ENCODE results near the gene CYB5D1.
"Not testable (repeated sequence)": the region's sequence is repeated elsewhere in the genome, so short reads cannot be mapped to it uniquely, and the experiment has no call there.

The CYB5D1 gene, protein sequence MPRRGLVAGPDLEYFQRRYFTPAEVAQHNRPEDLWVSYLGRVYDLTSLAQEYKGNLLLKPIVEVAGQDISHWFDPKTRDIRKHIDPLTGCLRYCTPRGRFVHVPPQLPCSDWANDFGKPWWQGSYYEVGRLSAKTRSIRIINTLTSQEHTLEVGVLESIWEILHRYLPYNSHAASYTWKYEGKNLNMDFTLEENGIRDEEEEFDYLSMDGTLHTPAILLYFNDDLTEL

DNA sequence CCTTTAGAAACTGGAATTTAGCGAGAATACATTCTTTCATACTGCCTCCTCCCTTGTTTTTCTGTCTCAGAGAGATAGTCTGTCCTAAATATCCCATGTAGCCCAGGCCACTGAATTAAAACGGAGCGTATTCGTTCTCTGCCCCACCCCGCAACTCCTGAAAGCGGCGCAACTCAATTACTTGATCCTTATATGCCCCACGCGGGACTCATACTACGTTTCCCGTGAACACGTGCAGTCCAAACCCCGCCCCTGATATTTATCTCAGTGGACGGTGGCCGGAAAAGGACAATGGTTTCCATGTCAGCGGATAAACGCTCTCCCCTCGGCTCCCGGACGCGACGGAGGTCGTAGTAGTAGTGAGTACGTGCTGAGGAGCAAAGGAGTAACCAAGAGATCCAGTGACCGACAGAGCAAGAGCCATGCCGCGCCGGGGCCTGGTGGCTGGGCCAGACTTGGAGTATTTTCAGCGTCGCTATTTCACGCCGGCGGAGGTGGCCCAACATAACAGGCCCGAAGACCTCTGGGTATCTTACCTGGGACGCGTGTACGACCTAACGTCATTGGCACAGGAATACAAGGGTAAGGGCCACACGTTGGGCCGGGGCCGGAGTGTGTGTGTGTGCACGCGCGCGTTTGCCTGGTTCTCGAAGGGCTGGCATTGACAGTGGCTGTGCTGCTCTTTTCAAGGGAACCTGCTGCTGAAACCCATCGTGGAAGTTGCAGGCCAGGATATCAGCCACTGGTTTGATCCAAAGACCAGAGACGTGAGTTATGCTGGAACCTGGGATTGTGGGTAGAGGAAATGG is at the start of gene CYB5D1:
TSS of gene CYB5D1 (plus strand) at position 291 of the 809 bp plus-strand sequence. CDS start at position 423, 132 bp downstream.
- peak; percentile 89 to 90 for DNase-seq

DNA sequence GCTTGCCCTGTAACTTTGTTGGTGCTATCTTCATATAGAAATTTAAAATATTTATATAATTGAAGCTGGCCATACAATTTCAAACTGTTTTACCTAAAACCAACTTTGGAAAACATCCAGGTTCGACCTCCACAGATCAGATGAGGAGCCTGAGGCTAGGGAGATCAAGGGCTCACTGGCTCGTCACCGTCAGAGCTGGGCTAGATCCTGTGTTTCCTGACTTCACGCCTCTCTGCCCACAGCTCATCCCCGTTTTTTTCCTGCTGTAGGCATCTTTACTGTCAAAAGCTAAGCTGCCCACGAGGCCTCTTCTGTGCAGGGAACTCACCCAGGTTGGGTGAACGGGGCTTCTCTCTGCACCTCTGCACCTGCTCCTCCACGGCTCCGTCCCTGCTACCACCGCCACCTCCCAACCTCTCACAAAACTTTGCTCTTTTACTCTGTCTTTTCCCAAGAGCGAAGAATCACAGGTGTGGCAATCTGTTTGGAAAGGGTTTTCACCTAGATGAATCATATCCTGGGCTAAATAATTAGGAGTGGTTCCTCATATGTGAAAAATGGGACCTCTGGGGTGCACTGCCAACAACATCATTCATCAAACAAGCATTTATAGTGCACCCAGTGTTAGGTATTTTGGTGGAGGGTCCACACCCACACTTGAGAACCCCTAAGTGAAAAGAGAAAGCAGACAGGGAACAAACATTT is 48.6 kb upstream of the CYB5D1 start:
- DNase-seq: no peak

DNA sequence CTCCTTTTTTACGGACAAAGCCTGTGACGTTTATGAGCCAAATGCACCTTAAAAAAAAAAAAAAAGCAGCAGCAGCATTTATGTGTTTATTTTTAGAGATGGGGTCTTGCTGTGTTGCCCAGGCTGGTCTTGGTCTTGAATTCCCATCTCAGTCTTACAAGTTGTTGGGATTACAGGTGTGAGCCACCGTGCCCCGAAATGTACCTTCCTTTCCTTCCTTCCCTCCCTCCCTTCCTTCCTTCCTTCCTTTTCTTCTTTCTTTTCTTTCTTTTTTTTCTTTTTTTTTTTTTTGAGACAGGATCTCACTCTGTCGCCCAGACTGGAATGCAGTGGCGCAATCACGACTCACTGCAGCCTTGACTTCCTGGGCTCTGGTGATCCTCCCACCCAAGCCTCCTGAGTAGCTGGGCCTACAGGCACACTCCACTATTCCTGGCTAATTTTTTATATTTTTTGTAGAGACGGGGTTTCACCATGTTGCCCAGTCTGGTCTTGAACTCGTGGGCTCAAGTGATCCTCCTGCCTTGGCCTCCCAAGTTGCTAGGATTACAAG is 47.9 kb upstream of the CYB5D1 start:
- not testable (repeated sequence) for DNase-seq

DNA sequence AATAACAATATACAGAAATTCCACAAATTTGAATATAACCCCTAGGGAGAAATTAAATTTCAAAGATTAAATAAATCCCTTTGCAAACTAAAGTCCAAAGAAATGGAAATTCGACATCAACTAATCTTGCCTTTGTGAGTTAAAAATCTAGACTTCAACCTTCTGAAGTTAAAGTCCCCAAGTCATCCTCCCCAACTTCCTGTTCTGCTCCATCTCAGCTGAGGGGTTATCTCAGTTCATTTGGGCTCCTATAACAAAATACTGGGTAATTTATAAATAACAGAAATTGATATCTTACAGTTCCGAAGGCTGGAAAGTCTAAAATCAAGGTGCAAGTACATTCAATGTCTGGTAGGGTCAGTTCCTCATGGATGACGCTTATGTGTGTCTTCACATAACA is 46.6 kb upstream of the CYB5D1 start:
- DNase-seq: no peak

DNA sequence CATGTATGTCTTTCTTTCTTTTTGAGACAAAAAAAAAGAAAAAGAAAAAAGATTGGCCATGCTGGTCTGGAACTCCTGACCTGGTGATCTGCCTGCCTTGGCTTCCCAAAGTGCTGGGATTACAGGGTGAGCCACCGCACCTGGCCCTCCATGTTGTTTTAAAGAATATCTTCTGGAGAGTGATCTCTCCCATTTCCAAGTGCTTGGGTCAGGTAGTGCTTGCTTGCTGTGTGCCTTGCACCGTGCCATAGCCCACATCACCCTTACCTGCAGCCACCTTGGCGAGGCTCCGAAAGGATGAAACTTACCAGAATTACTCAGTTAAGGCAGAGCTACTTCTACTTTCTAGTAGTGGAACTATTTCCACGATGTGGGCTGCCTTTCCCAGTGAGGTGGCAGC is 42.8 kb upstream of the CYB5D1 start:
- DNase-seq: no peak

DNA sequence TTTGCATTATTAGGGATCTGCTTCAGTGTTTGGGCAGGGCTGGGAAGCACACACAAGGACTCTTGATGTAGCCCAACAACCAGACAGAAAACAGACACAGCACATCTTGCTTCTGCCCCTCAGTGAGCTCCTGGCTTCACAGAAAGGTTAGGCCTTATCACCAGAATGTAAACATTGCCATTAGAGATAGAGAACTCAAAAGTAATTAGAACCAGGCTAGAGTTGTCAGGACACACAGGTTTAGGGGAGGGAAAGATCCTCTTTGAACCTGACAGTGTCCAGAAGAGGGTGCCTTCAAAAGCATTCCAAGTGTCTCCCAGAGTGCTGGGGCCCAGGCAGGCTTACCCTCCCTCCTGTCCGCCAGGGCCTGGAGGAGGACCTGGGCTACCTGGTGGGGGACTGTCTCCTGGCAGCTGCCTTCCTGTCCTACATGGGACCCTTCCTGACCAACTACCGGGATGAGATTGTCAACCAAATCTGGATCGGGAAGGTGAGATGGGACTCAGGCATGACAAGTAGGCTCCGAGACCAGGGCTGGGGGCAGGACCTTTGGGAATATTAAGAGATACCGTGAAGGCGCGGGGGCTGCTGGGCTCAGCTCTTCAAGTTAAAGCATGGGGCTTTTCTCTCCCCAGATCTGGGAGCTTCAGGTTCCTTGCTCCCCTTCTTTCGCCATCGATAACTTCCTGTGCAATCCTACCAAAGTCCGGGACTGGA is 40.7 kb upstream of the CYB5D1 start:
- no peak for DNase-seq

DNA sequence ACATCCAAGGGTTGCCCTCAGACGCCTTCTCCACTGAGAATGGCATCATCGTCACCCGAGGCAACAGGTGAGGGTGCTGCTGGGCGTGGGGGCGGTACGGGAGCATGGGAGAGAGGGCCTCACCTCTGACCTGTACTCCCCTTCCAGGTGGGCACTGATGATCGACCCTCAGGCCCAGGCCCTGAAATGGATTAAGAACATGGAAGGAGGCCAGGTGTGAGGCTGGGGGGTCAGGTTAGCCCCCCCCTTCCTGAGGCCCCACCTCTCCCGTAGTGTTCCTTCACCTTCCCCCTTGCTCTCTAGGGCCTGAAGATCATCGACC is 40.2 kb upstream of the CYB5D1 start:
- DNase-seq: no peak

DNA sequence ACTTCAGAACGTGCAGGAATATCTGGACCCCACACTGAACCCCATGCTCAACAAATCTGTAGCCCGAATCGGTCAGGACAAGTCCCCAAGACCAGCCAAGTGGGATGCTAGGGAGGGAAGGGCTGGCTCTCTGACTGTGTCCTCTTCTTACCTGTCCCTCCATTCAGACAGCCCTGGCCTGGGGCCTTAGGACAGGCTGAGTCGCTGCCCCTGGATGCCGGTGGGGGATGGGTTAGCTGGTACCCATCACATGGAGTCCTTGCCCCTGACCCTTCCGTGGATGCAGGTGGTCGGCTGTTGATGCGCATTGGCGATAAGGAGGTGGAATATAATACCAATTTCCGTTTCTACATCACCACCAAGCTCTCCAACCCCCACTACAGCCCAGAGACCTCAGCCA is 39.8 kb upstream of the CYB5D1 start:
- DNase-seq: no peak

DNA sequence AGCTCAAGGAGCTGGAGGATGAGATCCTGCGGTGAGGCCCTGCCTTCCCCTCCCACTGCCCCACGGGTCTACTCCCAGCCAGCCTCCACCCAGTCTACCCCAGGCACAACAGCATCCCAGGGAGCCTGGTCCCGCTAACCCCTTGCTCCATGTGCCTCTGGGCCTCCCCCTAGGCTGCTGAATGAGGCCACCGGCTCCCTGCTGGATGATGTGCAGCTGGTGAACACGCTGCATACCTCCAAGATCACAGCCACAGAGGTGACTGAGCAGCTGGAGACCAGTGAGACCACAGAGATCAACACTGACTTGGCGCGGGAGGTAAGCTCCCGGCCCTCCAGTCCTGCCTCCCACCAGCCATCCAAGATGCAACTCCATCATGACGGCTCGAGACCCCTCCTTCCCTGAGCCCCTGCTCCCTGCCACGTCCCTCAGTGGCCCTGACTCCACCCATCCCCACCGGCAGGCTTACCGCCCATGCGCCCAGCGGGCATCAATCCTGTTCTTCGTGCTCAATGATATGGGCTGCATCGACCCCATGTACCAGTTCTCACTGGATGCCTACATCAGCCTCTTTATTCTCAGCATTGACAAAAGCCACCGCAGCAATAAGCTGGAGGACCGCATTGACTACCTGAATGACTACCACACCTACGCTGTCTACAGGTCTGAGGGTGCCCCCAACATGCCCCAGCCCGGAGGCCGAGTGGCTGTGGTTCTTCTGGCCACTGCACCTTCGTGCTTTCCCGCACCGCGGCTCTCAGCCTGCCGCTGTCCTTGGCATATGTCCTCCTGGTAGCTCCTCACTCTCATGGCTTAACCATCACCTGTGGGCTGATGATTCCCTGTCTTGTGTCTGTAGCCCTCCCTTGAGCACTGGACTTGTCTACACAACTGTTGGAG is 38.8 kb upstream of the CYB5D1 start:
- no peak for DNase-seq

DNA sequence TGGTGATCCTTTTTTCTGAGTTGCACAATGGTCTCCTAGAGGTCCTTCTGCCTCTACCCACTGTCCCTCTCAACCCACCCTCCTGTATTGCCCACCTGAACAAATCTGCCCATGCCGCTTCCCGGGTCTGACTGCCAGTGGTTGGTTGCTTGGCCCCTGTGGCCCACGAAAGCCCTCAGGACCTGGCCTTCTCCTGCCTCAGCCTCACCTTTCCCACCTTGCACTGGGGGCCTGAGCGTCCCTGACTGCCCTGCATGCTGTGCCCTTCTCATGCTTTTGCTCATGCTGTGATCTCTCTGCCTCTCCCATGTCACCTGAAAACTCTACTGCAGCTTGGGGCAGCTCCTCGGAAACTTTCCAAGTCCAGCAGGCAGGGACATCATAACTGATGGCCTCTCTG is 37.6 kb upstream of the CYB5D1 start:
- DNase-seq: no peak

DNA sequence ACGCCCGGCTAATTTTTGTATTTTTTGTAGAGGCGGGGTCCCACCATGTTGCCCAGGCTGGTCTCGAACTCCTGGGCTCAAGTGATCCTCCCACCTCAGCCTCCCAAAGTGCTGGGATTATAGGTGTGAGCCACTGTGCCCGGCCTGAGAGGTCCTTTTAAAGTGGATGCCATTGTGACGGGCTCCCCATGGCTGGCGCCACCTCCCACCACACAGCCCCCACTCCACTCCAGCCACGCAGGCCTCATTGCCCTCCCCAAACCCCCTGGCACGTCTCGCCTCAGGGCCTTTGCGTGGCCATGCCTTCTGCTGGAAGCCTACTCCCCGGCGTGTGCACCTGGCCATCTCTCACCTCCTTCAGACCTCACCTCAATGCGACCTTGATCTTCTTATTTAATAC is 35.7 kb upstream of the CYB5D1 start:
- DNase-seq: no peak

DNA sequence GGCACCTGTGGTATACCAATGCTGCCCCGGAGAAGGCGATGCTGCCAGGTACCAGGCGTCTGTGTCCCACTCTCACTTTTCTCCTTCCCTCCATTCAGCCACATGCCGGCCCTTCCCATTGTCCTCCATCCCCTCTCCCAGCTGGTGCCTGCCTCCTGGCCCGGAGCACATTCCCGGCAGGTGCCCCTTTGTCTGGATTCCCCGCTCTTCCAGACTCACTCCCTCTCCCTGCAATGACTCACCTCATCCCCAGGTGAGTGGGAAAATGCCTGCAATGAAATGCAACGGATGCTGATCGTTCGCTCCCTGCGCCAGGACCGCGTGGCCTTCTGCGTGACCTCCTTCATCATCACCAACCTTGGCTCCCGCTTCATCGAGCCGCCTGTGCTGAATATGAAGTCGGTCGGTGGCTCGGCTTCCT is 34.2 kb upstream of the CYB5D1 start:
- no peak for DNase-seq

DNA sequence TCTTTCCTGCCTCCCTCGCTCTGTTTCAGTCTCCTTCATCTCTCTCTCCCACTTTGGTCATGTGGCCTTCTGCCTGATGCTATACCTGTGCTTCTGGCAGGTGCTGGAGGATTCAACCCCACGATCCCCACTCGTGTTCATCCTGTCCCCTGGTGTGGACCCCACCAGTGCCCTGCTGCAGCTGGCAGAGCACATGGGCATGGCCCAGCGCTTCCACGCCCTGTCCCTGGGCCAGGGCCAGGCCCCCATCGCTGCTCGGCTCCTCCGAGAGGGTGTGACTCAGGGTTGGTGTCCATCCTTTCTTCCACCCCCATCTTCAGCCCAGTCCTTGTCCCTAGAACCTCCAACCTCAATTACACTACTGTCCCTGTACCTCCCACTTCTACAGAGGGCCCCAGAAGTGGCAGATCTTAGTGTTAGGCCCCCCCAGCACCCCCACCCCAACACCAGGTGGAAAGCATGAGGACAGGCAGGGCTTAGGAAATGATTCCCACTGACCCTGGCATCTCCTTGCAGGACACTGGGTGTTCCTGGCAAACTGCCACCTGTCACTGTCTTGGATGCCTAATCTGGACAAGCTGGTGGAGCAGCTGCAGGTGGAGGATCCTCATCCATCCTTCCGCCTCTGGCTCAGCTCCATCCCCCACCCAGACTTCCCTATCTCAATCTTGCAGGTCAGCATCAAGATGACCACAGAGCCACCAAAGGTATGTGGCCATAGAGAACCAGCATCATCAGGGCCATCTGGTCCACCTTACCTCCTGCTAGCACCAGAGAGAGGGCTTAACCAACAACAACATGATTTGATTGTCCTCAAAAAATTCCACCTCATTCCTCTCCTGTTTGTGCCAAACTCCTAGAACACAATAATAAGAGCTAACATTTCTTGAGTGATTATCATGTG is 33.5 kb upstream of the CYB5D1 start:
- DNase-seq: no peak

DNA sequence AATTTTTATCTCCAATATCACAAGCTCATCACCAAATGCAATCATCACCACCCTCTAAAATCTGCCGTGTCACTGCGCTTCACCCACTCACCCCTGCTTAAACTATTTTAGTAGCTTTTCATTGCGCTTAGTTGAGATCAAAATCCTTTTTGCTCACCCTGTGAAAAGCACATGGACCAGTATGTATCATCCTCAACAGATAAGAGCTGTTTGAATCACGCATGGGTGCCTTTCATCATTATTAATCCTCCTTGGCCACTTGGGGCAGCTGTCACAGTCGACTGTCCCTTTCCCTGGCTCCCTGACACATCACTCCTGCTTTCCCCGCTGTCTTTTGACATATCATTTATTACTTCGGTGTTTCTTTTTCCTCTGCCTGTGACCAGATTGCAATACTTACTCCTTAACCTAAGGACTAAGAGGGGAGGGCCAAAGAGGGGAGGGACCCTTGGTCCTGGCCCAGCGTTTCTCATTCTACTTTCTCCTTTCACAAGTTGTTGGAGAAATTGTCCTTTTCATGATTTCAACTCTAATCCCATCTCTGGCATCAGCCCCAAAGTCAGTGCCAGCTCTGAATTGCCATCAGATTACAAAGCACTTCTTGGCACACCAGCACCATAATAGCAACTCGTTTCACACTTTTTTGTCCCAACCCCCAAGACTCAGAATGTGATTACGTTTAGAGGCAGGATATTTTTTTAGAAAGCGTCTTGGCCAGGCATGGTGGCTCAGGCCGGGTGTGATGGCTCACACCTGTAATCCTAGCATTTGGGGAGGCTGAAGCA is 32.4 kb upstream of the CYB5D1 start:
- DNase-seq: no peak

DNA sequence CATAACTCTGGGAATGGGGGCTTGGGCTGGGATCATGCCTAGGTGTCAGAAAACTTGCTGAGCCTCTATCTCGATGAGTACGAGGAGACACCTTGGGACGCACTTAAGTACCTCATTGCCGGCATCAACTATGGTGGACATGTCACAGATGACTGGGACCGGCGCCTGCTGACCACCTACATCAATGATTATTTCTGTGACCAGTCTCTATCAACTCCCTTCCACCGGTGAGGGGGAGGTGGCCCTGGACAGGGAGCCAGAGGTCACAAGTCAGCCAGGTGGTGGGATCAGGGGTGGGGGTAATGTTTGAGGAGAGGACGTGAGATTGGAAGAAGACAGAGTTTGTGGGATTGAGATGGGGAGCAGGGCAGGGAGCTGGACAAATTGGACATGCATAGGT is 27.2 kb upstream of the CYB5D1 start:
- DNase-seq: no peak

DNA sequence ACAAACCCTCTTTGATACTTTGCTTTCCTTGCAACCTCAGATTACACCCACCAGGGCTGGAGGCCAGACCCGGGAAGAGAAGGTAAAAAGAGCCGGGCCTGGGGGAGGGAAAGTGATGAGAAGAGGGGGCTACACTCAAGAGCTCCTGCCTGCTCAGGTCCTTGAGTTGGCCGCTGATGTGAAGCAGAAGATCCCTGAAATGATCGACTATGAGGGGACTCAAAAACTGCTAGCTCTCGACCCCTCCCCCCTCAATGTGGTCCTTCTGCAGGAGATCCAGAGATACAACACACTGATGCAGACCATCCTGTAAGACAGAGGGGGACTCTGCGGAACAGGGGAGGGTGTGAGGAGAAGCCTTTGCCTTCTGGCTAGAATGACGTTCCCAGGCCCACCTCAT is 26.6 kb upstream of the CYB5D1 start:
- DNase-seq: no peak

DNA sequence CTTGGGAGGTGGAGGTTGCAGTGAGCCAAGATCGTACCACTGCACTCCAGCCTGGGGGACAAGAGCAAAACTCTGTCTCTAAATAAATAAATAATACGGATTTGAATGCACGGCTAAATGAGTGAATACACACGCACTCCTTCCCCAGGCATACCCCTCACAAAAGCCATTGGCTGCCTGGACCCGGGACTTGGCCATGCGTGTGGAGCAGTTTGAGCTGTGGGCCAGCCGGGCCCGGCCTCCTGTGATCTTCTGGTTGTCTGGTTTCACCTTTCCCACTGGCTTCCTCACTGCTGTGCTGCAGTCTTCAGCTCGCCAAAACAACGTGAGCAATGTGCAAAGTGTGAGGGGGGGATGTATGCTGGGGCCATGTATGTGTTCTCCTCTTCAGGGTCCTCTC is 25.4 kb upstream of the CYB5D1 start:
- no peak for DNase-seq

DNA sequence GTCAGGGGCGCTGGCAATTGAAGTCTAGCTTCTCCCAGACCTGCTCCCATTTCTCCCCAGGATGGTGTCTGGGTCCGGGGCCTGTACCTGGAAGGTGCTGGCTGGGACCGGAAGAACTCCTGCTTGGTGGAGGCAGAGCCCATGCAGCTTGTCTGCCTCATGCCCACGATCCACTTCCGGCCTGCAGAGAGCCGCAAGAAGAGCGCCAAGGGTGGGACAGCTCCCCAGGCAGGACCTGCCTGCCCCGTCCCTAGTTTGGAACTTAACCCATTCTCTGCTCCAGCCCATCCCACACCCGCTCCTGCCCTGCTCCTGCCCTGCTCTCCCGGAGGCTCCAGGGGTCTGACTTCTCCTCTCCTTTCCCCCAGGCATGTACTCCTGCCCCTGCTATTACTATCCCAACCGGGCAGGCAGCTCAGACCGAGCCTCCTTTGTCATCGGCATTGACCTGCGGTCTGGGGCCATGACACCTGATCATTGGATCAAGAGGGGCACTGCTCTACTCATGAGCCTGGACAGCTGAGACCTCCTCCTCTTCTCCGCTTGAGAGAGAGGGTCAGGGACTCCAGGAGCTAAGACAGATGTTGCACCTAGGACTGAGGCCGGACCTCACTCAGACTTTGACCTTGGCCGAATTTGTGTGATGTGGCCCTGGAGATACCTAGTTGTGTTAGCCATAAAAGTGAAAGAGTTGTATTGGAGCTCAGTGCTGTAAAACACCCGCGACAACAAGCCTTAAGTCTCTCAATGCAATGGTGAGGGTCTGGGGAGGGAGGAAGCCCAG is 24.6 kb upstream of the CYB5D1 start:
- no peak for DNase-seq

All from activated CD4-positive, alpha-beta T cell treated with anti-CD3 and anti-CD28 coated beads for 4 hours (primary cell).